Measurements from ENCODE around the gene PDZK1IP1.

The PDZK1IP1 gene

DNA sequence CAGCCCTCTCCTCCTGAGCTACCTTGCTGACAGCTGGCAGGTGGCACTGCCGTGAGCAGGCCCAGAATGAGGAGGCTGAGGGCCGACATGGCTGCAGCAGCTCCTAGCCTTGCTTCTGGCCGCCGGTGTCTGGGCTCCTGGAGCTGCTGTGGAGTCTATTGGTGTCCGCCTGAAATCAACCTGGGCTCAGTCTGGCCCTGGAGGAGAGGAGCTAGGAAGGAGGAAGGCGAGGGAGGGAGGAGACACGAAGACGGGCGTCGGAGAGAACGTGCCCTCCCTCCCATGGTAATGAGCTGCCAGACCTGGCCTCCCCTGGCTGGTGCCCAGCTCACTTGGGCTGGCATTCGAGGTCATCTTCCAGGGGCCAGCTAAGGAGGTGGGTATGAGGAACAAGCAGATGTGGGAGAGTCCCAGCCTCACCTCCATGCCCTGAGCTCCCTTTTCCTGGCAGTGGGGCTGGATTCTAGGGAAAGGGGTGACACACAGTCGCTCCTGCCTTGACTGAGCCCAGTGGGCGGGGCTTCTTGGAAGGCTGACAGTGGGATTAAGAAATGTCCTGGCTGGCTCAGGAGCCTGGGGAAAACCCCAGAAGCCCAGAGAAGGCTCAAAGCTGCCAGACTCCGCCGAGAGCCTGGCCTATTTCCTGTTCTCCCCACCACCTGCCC is at the start of gene PDZK1IP1:
Gene PDZK1IP1, minus strand, starts transcription at position 193 of the 665 bp plus-strand sequence. Its CDS starts 104 bp downstream, at position 89.
- H3K4me1 Mint-ChIP-seq: peaks cover 17% of the 10 kb centered on the region
- TF ChIP-seq, protein P1, sequence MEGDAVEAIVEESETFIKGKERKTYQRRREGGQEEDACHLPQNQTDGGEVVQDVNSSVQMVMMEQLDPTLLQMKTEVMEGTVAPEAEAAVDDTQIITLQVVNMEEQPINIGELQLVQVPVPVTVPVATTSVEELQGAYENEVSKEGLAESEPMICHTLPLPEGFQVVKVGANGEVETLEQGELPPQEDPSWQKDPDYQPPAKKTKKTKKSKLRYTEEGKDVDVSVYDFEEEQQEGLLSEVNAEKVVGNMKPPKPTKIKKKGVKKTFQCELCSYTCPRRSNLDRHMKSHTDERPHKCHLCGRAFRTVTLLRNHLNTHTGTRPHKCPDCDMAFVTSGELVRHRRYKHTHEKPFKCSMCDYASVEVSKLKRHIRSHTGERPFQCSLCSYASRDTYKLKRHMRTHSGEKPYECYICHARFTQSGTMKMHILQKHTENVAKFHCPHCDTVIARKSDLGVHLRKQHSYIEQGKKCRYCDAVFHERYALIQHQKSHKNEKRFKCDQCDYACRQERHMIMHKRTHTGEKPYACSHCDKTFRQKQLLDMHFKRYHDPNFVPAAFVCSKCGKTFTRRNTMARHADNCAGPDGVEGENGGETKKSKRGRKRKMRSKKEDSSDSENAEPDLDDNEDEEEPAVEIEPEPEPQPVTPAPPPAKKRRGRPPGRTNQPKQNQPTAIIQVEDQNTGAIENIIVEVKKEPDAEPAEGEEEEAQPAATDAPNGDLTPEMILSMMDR (IDR thresholded peaks at IDR 0.05): no peak
- no peaks in the 10 kb centered on the region for H3K9me3 Mint-ChIP-seq
- H3K36me3 Mint-ChIP-seq (ENCODE audit: low read depth): no peaks in the 10 kb centered on the region
- H3K27ac Mint-ChIP-seq: no peak within 1 kb of the TSS
- peaks cover 28% of the 10 kb centered on the region for H3K27me3 Mint-ChIP-seq (ENCODE audit: low read depth, poor library complexity)
- H3K4me3 Mint-ChIP-seq: no peak within 1 kb of the TSS
- no peak for DNase-seq

DNA sequence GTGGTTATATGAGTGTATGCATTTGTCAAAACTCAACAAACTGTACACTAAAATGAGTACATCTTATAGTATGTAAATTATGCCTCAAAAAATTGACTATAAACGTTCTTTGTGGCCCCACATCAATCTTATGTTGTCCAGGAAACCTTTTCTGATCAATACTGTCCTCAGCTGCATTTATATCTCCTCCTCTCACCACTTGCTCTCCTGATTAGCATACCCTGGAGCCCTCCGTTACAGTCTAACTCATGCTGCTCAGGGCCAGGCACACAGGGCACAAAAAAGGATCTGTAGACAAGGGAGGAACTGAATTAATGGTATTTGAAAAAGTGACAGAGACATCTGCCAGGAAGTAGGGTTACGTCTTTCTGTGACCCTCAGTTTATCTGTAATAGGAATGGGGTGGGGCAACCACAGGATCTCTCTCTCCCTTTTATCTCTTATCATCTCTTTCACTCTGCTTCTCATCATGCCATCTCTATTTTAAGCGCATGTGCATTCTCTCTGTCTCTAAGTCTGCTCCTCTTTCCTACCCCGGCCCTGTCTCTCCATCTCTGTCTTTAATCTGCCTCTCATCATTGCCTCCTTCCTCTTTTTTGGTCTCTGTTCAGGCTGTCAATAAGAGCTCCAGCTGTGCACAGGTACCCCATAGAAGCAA is 49.2 kb upstream of the PDZK1IP1 start:
- no peak overlapping the region for H3K4me3 Mint-ChIP-seq
- peaks cover 8% of the 10 kb centered on the region for H3K4me1 Mint-ChIP-seq
- DNase-seq: no peak
- H3K27me3 Mint-ChIP-seq (ENCODE audit: low read depth, poor library complexity): peaks cover 93% of the 10 kb centered on the region
- no peaks in the 10 kb centered on the region for H3K9me3 Mint-ChIP-seq
- TF ChIP-seq, protein P1 (IDR thresholded peaks at IDR 0.05): no peak
- no peak overlapping the region for H3K27ac Mint-ChIP-seq
- H3K36me3 Mint-ChIP-seq (ENCODE audit: low read depth): no peaks in the 10 kb centered on the region

DNA sequence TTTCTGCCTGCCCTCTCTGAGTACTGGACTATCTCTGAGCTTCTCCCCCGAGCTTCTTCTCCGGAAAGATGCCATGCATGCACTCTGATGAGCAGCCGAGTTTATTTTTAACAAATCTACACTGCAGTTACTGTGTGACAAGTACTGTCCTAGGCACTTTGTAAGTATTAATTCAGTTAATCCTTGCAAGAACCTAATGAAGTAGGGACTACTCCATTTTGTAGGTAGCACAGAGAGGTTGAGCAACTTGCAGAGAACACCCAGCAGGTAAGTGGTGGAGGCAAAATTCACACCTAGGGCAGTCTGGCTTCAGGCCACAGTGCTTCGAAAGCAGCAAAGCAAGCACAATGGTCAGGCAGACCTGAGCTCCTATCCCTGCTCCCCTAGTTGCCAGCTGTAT is 46.0 kb upstream of the PDZK1IP1 start:
- H3K9me3 Mint-ChIP-seq: no peaks in the 10 kb centered on the region
- no peaks in the 10 kb centered on the region for H3K36me3 Mint-ChIP-seq (ENCODE audit: low read depth)
- peaks cover 93% of the 10 kb centered on the region for H3K27me3 Mint-ChIP-seq (ENCODE audit: low read depth, poor library complexity)
- TF ChIP-seq, protein P1 (IDR thresholded peaks at IDR 0.05): no peak
- no peak overlapping the region for H3K27ac Mint-ChIP-seq
- H3K4me3 Mint-ChIP-seq: no peak overlapping the region
- no peak for DNase-seq
- H3K4me1 Mint-ChIP-seq: peaks cover 23% of the 10 kb centered on the region

DNA sequence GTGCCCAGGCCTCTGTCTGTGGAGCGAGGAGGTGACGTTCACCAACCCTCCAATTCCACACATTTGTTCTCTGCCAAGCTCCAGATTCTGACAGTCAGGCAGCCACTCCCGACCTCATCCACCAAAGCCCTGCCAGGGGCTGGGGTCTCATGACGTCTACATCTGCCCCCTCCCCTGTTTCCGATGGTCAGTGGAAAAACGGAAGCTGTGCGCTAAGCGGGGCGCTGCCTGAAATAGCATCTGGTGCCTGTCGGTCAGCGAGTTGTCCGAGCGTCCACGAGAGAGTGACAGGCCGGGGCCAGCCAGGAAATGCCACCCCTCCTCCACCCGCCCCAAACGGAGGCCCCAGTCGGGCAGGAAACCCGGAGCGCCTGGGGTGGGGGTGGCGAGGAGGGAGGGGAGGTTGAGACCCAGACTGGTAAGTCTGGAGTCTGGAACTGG is 45.4 kb upstream of the PDZK1IP1 start:
- no peaks in the 10 kb centered on the region for H3K9me3 Mint-ChIP-seq

DNA sequence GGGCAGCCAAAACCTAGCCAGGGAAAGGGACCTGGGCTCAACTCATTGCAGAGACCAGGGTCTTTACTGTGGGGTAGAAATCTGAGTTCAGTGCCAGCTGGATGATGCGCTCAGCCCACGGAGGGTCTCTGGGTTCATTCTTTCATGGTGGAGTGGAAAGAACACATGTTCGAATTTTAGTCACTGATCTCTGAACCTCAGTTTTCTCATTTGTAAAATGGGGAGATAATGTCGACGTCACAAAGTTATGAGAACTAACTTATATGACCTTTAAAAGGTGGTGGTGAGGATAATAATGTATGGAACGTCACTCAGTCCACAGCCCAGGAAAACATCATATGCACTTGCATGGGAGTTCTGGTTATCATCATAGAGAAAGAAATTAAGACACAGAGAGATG is 43.4 kb upstream of the PDZK1IP1 start:
- TF ChIP-seq, protein P1 (IDR thresholded peaks at IDR 0.05): no peak
- H3K9me3 Mint-ChIP-seq: no peaks in the 10 kb centered on the region
- H3K4me3 Mint-ChIP-seq: no peak overlapping the region
- H3K36me3 Mint-ChIP-seq (ENCODE audit: low read depth): no peaks in the 10 kb centered on the region
- no peak for DNase-seq
- H3K27ac Mint-ChIP-seq: no peak overlapping the region
- peaks cover 97% of the 10 kb centered on the region for H3K27me3 Mint-ChIP-seq (ENCODE audit: low read depth, poor library complexity)
- H3K4me1 Mint-ChIP-seq: peaks cover 23% of the 10 kb centered on the region

More for the DNA sequence above, 45.4 kb upstream of the PDZK1IP1 start:
- TF ChIP-seq, protein P1 (IDR thresholded peaks at IDR 0.05): no peak
- peak; percentile 39 for DNase-seq
- Mint-ChIP-seq H3K27ac (no peak overlapping the region), H3K36me3 (ENCODE audit: low read depth) (no peaks in the 10 kb centered on the region), H3K27me3 (ENCODE audit: low read depth, poor library complexity) (peaks cover 95% of the 10 kb centered on the region), H3K4me3 (no peak overlapping the region), H3K4me1 (peaks cover 23% of the 10 kb centered on the region)

Measured in nephron progenitor cell (in vitro differentiated cells).